Vagina (tissue), 2 donors: ENCODE data around the gene FRA10AC1.

Source experiments
- POLR2A ChIP-seq, 2 donors: fragments of 450-650 bp; IDR thresholded peaks; one replicate each; pipeline ENCODE4 v1.6.1; 2017; ENCODE audit warnings: antibody characterized with exemption in 2 of 2, mild to moderate bottlenecking in 2 of 2, moderate library complexity in 2 of 2
- POLR2AphosphoS5 ChIP-seq, 2 donors: sonication (generic); formaldehyde crosslinking; IDR thresholded peaks; one replicate each; pipeline ENCODE4 v1.9.0; 2017; ENCODE audit warnings: antibody characterized with exemption in 2 of 2, mild to moderate bottlenecking in 2 of 2, low read depth in 1 of 2; ENCODE audit not compliant: insufficient read depth in 1 of 2
- TF ChIP-seq, protein P1 (sequence below), 3 experiments: fragments of 450-650 bp in 2 of 3; fragments of 200-600 bp in 1 of 3; sonication (generic) in 1 of 3; IDR thresholded peaks; one replicate each; pipeline ENCODE4 v1.5.1; 2017 to 2019; ENCODE audit warnings: antibody characterized with exemption in 3 of 3, mild to moderate bottlenecking in 2 of 3, moderate library complexity in 2 of 3

GRCh38 chr10:93622942-93623341 lies 79.5 kb downstream of the FRA10AC1 start:
- TF ChIP-seq, protein P1, sequence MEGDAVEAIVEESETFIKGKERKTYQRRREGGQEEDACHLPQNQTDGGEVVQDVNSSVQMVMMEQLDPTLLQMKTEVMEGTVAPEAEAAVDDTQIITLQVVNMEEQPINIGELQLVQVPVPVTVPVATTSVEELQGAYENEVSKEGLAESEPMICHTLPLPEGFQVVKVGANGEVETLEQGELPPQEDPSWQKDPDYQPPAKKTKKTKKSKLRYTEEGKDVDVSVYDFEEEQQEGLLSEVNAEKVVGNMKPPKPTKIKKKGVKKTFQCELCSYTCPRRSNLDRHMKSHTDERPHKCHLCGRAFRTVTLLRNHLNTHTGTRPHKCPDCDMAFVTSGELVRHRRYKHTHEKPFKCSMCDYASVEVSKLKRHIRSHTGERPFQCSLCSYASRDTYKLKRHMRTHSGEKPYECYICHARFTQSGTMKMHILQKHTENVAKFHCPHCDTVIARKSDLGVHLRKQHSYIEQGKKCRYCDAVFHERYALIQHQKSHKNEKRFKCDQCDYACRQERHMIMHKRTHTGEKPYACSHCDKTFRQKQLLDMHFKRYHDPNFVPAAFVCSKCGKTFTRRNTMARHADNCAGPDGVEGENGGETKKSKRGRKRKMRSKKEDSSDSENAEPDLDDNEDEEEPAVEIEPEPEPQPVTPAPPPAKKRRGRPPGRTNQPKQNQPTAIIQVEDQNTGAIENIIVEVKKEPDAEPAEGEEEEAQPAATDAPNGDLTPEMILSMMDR (IDR thresholded peaks at IDR 0.05) = no peak
- no peak for TF ChIP-seq POLR2A (IDR thresholded peaks at IDR 0.05)
- TF ChIP-seq POLR2AphosphoS5 (IDR thresholded peaks at IDR 0.05; ENCODE audit: insufficient read depth in 1 of 2, low read depth in 1 of 2) = no peak
